Neural cell (in vitro differentiated cells): ENCODE measurements around the gene RNF41.

Experiments used
- EP300 ChIP-seq: fragments of 450-650 bp; conservative IDR thresholded peaks from 2 replicates; pipeline ENCODE4 v1.6.1; 2014; ENCODE audit warnings: antibody characterized with exemption, mild to moderate bottlenecking, moderate library complexity; ENCODE audit not compliant: poor library complexity, severe bottlenecking
- EZH2 ChIP-seq: fragments of 200-600, 300-800 bp; shearing (Covaris generic), sonication (generic); IDR thresholded peaks from 2 replicates; pipeline ENCODE4 v1.6.1; 2014; ENCODE audit warnings: antibody characterized with exemption, low read length, borderline replicate concordance, mild to moderate bottlenecking; ENCODE audit not compliant: insufficient read depth, poor library complexity, severe bottlenecking
- MXI1 ChIP-seq: fragments of 450-650 bp; conservative IDR thresholded peaks from 2 replicates; pipeline ENCODE4 v1.6.1; 2014; ENCODE audit warnings: antibody characterized with exemption, mild to moderate bottlenecking; ENCODE audit not compliant: poor library complexity, severe bottlenecking
- POLR2AphosphoS5 ChIP-seq: IDR thresholded peaks from 2 replicates; pipeline ENCODE4 v1.6.1; 2012
- SMC3 ChIP-seq: fragments of 450-650 bp; conservative IDR thresholded peaks from 2 replicates; pipeline ENCODE4 v1.6.1; 2014; ENCODE audit warnings: antibody characterized with exemption, mild to moderate bottlenecking, moderate library complexity; ENCODE audit not compliant: poor library complexity
- TF ChIP-seq, protein P1 (sequence below): fragments of 450-650 bp; IDR thresholded peaks from 2 replicates; pipeline ENCODE4 v1.5.1; 2014; ENCODE audit warnings: antibody characterized with exemption, mild to moderate bottlenecking, moderate library complexity; ENCODE audit not compliant: poor library complexity, severe bottlenecking
- TF ChIP-seq, protein P2 (sequence below): IDR thresholded peaks from 2 replicates; pipeline ENCODE4 v1.6.1; 2012; ENCODE audit warnings: borderline replicate concordance

DNA sequence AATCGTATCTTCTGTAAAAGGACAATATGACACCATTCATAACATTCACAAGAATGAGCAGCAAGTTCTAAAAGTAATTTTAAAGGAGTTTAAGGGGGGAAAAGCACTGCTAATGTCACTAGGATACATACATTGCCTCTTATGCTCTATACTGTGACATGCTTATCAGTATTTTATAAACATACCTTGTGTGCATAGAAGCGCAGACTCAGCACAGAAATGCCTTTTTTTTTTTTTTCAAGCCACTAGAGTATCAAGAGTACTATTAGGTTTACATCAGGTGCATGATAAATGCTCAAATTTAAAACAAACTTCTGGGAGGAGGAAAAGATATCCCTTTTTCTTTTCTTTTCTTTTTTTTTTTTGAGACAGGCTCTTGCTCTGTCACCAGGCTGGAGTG, 18.9 kb downstream of the RNF41 start:
- TF ChIP-seq, protein P1, sequence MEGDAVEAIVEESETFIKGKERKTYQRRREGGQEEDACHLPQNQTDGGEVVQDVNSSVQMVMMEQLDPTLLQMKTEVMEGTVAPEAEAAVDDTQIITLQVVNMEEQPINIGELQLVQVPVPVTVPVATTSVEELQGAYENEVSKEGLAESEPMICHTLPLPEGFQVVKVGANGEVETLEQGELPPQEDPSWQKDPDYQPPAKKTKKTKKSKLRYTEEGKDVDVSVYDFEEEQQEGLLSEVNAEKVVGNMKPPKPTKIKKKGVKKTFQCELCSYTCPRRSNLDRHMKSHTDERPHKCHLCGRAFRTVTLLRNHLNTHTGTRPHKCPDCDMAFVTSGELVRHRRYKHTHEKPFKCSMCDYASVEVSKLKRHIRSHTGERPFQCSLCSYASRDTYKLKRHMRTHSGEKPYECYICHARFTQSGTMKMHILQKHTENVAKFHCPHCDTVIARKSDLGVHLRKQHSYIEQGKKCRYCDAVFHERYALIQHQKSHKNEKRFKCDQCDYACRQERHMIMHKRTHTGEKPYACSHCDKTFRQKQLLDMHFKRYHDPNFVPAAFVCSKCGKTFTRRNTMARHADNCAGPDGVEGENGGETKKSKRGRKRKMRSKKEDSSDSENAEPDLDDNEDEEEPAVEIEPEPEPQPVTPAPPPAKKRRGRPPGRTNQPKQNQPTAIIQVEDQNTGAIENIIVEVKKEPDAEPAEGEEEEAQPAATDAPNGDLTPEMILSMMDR: no peak
- no peak for TF ChIP-seq SMC3
- TF ChIP-seq POLR2AphosphoS5: no peak
- no peak for TF ChIP-seq EZH2
- no peak for TF ChIP-seq MXI1
- TF ChIP-seq EP300: no peak
- TF ChIP-seq, protein P2, sequence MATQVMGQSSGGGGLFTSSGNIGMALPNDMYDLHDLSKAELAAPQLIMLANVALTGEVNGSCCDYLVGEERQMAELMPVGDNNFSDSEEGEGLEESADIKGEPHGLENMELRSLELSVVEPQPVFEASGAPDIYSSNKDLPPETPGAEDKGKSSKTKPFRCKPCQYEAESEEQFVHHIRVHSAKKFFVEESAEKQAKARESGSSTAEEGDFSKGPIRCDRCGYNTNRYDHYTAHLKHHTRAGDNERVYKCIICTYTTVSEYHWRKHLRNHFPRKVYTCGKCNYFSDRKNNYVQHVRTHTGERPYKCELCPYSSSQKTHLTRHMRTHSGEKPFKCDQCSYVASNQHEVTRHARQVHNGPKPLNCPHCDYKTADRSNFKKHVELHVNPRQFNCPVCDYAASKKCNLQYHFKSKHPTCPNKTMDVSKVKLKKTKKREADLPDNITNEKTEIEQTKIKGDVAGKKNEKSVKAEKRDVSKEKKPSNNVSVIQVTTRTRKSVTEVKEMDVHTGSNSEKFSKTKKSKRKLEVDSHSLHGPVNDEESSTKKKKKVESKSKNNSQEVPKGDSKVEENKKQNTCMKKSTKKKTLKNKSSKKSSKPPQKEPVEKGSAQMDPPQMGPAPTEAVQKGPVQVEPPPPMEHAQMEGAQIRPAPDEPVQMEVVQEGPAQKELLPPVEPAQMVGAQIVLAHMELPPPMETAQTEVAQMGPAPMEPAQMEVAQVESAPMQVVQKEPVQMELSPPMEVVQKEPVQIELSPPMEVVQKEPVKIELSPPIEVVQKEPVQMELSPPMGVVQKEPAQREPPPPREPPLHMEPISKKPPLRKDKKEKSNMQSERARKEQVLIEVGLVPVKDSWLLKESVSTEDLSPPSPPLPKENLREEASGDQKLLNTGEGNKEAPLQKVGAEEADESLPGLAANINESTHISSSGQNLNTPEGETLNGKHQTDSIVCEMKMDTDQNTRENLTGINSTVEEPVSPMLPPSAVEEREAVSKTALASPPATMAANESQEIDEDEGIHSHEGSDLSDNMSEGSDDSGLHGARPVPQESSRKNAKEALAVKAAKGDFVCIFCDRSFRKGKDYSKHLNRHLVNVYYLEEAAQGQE: no peak
